HG02759 (cell line): ENCODE results near the gene NADK2.
A peak's percentile ranks its signal among the peaks of the same experiment; 100 is the strongest.
"Not testable (repeated sequence)": the region's sequence is repeated elsewhere in the genome, so short reads cannot be mapped to it uniquely, and the experiment has no call there.

ENCODE experiments used
- ATAC-seq: cut with Tn5 transposase; IDR thresholded peaks from one replicate; pipeline ENCODE4 v1.9.1; 2021; ENCODE audit warnings: mild to moderate bottlenecking, moderate library complexity; ENCODE audit not compliant: unreplicated experiment

The NADK2 gene

GRCh38 chr5:36209664-36210063 lies 32.1 kb downstream of the NADK2 start:
- ATAC-seq: no peak

- no peak for ATAC-seq
These were observed 32.9 kb downstream of the NADK2 start for GRCh38 chr5:36208786-36209185.

GRCh38 chr5:36206913-36207312 lies 34.8 kb downstream of the NADK2 start:
- no peak for ATAC-seq

GRCh38 chr5:36205329-36205728 lies 36.4 kb downstream of the NADK2 start:
- ATAC-seq: no peak

GRCh38 chr5:36202521-36202961 lies 39.2 kb downstream of the NADK2 start:
- ATAC-seq: no peak

GRCh38 chr5:36200513-36200912 lies 41.2 kb downstream of the NADK2 start:
- ATAC-seq: no peak

- ATAC-seq: no peak
These were observed 42.1 kb downstream of the NADK2 start for GRCh38 chr5:36199620-36200019.

- not testable (repeated sequence) for ATAC-seq
These were observed 42.9 kb downstream of the NADK2 start for GRCh38 chr5:36198783-36199182.

- ATAC-seq: no peak
These were observed 43.4 kb downstream of the NADK2 start for GRCh38 chr5:36198281-36198680.

- ATAC-seq: no peak
These were observed 48.0 kb downstream of the NADK2 start for GRCh38 chr5:36193746-36194145.

- ATAC-seq: not testable (repeated sequence)
These were observed 57.3 kb downstream of the NADK2 start for GRCh38 chr5:36184408-36184807.

- ATAC-seq: no peak
These were observed 60.0 kb downstream of the NADK2 start for GRCh38 chr5:36181774-36182173.

GRCh38 chr5:36180556-36181350 lies 61.0 kb downstream of the NADK2 start:
- no peak for ATAC-seq

- ATAC-seq: no peak
These were observed 61.8 kb downstream of the NADK2 start for GRCh38 chr5:36179950-36180349.

GRCh38 chr5:36178524-36178890 lies 63.2 kb downstream of the NADK2 start:
- ATAC-seq: no peak

- ATAC-seq: no peak
These were observed 63.8 kb downstream of the NADK2 start for GRCh38 chr5:36177715-36178523.

- ATAC-seq: peak; percentile 98
These were observed 64.6 kb downstream of the NADK2 start for GRCh38 chr5:36177154-36177553.

GRCh38 chr5:36175043-36175442 lies 66.7 kb downstream of the NADK2 start:
- ATAC-seq: no peak

- ATAC-seq: no peak
These were observed 67.6 kb downstream of the NADK2 start for GRCh38 chr5:36174119-36174518.

GRCh38 chr5:36173426-36173825 lies 68.3 kb downstream of the NADK2 start:
- no peak for ATAC-seq

GRCh38 chr5:36172599-36172998 lies 69.1 kb downstream of the NADK2 start:
- ATAC-seq: no peak

GRCh38 chr5:36170832-36171424 lies 70.8 kb downstream of the NADK2 start:
- ATAC-seq: no peak
